GM18873 (cell line): ENCODE measurements around the gene IRAK2.
"Not testable (repeated sequence)": the region's sequence is repeated elsewhere in the genome, so short reads cannot be mapped to it uniquely, and the experiment has no call there.

Experiments used
- ATAC-seq: cut with Tn5 transposase; IDR thresholded peaks from one replicate; pipeline ENCODE4 v1.9.1; 2021; ENCODE audit warnings: mild to moderate bottlenecking, moderate library complexity, moderate number of reproducible peaks; ENCODE audit not compliant: unreplicated experiment, low FRiP score

Gene IRAK2, protein sequence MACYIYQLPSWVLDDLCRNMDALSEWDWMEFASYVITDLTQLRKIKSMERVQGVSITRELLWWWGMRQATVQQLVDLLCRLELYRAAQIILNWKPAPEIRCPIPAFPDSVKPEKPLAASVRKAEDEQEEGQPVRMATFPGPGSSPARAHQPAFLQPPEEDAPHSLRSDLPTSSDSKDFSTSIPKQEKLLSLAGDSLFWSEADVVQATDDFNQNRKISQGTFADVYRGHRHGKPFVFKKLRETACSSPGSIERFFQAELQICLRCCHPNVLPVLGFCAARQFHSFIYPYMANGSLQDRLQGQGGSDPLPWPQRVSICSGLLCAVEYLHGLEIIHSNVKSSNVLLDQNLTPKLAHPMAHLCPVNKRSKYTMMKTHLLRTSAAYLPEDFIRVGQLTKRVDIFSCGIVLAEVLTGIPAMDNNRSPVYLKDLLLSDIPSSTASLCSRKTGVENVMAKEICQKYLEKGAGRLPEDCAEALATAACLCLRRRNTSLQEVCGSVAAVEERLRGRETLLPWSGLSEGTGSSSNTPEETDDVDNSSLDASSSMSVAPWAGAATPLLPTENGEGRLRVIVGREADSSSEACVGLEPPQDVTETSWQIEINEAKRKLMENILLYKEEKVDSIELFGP

DNA sequence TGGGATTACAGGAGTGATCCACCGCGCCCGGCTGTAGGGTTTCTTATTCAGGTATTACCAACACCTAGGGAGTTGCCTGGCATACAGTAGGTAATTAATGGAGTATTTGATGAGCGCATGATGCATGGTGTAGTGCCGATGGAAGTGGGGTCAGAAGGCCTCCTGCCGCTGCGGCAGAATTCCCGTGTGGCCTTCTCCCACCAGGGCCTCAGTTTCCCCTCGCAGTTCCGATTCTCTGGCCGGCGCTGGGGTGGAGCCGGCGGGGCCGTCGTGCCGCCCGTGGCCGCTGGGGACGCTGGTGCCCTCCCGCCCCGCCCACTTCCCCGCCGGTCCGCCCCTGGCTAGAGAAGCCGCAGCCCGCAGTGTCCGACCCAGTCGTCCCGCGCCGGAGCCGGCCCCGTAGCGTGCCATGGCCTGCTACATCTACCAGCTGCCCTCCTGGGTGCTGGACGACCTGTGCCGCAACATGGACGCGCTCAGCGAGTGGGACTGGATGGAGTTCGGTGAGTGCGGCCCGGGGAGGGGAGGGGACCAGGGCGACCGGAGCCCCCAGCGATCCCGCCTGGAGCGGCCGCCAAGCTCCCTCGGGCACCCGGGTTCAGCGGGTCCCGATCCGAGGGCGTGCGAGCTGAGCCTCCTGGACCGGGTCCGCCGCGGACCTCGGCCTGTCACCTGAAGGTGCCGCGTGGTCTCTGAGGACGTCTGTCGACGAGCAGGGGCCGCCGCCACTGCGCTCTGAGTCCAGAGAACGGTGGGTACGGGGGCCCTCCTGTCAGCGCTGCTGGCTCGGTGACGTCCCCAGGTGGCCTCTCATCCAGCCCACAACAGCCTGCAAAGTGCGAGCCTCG lies at the start of gene IRAK2:
TSS of gene IRAK2 (plus strand) at position 374 of the 848 bp plus-strand sequence. CDS start at position 410, 36 bp downstream.
- ATAC-seq: peak; percentile 49

DNA sequence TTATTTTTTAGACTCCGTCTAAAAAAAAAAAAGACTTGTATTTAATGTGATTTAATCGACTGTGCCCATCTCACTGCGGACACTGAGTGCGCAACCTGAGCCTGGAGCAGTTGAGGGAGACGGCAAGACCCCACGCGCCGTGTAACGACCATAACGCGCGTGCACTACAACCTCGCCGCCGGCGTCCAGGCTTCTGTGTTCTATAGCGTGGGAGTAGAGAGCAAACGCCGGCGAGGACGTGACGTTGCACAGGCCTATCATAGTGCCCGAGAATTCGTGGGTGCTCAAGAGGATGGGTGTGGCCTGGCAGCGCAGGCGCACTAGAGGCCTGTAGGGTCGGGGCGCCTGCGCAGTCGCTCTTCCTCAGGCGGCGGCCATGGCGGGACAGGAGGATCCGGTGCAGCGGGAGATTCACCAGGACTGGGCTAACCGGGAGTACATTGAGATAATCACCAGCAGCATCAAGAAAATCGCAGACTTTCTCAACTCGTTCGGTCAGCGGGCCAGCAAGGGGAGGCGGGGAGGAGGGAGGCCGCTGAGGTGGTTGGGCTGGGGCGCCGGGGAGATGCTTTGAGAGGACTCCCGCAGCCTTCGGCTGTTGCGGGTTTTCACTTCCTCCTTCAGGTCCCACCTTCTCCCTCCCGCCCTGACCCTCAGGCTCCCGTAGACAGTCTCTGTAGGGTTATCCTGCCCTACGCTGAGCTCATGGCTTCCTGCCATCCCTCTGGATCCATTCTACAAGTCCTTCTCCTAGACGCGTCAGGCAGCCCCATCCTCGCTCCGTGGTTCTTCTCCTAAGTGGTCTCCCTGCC lies 49.2 kb upstream of the IRAK2 start, which contains the start of gene BRK1:
TSS of gene BRK1 (plus strand) at position 350 of the 812 bp plus-strand sequence. CDS start at position 377, 27 bp downstream.
- peak; percentile 90 for ATAC-seq

DNA sequence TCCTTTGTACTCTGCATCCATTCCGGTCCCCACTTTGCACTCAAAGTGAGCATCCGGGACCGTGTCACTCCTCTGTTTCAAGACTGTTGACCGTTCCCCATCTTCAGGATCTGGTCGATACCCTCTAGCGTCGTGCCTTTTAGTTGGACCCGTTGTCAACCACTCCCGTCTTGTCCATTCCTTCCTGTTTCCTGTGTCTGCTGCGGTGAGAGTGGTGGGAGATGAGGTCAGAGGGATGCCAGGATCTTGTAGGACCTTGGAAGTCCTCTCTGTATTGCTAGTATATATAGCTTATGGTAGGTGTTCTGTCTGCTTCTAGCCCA lies 48.6 kb upstream of the IRAK2 start:
- peak; percentile 13 for ATAC-seq

DNA sequence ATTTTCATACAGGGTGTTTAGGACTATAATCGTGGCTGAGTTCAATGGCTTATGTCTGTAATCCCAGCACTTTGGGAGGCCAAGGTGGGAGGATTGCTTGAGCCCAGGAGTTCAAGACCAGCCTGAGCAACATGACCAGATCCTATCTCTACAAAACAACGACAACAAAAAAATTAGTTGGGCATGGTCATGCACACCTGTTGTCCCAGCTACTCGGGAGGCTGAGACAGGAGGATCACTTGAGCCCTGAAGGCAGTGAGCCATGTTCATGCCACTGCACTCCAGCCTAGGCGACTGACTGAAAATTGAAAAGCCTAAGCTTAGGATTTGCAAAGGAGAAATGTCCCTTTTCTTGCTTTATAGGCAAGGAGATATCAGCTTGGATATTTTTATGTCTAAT lies 47.8 kb upstream of the IRAK2 start:
- no peak for ATAC-seq

DNA sequence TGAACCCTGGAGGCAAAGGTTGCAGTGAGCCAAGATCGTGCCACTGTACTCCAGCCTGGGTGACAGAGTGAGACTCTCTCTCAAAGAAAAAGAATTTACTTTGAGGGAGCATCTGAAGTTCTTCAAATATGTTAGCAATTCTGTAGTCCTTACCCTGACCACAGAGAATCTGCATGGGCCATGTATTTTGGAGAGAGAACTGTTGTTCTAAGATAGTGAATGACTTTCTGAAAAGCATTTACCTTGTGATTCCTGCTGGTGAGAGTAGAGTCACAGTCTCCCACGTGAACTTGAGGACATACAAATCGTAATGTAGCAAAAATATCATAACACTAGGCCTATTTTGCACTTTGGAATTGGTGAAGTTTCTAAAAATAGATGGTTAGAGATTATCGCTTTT lies 45.3 kb upstream of the IRAK2 start:
- no peak for ATAC-seq

DNA sequence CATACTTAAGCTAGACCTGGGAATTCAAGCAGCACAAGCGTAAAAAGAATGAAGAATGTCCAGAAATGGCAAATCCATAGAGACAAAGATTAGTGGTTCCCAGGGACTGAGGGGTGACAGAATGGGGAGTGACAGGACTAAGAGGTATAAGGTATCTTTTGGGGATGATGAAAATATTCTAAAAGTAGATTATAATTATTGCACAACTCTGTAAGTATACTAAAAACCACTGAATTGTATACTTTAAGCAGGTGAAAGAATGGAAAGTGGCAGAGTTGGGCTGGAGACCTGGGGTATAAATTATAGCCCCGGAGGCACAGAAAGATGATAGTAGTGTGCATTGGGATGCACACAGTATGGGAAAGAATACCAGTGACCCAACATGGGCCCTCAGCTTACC lies 43.7 kb upstream of the IRAK2 start:
- no peak for ATAC-seq

DNA sequence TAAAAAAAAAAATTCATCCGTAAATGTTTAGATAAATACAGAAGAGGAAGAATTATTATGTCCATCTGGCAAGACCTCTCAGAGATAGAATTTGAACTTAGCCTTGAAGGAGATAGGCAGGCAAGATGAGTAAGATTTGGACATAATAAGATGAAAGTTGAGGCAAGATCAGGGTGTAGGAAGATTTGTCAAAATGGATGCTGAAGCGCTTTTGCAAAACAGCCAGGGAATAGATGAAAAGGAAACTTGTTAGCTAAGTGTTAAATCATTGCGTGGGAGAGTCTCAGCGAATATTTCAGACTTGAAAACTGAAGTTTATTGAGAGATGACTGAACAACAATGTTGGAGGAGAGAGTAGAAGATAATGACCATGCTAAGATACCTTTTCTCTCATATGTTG lies 42.0 kb upstream of the IRAK2 start:
- no peak for ATAC-seq

DNA sequence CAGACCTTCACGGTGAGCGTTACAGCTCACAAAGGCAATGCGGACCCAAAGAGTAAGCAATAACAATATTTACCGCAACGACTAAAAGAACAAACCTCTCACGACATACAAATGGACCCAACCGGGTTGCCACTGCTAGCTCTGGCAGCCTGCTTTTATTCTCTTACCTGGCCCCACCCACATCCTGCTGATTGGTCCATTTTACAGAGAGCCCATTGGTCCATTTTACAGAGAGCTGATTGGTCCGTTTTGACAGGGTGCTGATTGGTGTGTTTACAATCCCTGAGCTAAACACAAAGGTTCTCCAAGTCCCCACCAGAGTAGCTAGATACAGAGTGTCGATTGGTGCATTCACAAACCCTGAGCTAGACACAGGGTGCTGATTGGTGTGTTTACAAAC lies 28.8 kb upstream of the IRAK2 start:
- ATAC-seq: not testable (repeated sequence)

DNA sequence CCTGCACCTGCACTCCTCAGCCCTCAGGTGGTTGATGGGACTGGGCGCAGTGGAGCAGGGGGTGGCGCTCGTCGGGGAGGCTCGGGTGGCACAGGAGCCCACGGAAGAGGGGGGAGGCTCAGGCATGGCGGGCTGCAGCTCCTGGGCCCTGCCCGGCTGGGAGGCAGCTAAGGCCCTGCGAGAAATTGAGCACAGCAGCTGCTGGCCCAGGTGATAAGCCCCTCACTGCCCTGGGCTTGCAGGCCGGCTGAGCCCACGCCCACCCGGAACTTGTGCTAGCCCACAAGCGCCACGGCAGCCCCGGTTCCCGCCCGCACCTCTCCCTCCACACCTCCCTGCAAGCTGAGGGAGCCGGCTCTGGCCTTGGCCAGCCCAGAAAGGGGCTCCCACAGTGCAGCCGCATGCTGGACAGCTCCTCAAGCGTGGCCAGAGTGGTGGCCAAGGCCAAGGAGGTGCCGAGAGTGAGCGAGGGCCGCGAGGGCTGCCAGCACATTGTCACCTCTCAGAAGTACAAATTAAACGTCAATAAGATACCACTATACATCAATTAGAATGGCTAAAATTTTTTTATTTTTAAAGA lies 28.2 kb upstream of the IRAK2 start:
- no peak for ATAC-seq

DNA sequence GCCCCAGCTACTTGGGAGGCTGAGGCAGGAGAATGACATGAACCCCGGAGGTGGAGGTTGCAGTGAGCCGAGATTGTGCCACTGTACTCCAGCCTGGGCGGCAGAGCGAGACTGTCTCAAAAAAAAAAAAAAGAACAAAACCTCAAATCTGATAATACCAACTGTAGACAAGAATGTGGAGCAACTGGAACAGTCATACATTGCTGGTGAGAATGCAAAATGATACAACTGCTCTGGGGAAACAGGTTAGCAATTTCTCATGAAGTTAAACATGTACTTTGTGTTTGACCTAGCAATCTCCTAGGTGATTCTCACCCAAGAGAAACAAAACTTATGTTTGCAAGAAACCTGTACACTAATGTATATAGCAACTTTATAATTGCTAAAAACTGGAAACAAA lies 27.5 kb upstream of the IRAK2 start:
- ATAC-seq: no peak

DNA sequence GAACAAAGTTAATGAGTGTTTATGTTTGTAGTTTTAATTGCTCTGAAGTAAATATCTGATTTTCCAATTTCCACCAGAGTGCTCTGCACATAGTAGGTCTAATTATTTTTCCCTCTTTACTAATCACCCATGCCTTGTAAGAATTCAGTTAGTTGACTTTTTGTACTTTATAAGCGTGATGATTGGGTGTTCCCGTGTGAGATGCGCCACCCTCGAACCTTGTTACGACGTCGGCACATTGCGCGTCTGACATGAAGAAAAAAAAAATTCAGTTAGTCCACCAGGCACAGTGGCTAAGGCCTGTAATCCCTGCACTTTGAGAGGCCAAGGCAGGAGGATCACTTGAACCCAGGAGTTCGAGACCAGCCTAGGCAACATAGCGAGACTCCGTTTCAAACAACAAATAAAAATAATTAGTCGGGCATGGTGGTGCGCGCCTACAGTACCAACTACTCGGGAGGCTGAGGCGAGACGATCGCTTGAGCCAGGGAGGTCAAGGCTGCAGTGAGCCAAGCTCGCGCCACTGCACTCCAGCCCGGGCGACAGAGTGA lies 23.6 kb upstream of the IRAK2 start:
- no peak for ATAC-seq

DNA sequence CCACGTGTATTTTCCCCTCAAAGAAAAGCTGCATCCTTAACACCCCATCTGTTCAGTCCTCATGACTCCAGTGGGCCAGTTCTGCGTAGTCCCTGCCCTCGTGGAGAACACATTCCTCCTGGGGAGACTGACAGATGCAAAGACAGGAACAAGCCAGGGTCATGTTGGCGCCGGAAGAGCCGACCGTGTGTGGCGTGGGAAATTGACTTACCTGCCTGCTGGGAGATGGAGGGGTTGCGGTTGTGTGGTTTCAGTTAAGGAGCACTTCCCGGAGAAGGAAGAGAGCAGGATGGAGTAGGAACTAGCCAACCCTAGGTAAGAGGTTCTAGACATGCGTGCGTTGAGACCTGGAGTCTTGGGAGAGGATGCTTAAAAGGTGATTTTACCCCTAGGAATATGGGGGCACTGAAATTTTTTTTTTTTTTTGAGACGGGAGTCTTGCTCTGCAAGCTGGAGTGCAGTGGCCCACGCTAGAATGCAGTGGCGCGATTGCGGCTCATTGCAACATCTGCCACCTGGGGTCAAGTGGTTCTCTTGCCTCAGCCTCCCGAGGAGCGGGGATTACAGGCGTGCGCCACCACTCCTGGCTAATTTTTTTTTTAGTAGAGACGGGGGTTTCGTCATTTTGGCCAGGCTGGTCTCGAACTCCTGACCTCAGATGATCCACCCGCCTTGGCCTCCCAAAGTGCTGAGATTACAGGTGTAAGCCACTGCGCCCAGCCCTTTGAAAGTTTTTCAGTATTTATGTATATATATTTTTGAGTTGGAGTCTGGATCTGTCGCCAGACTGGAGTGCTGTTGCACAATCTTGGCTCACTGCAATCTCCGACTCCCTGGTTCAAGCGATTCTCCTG lies 21.8 kb upstream of the IRAK2 start:
- ATAC-seq: no peak

DNA sequence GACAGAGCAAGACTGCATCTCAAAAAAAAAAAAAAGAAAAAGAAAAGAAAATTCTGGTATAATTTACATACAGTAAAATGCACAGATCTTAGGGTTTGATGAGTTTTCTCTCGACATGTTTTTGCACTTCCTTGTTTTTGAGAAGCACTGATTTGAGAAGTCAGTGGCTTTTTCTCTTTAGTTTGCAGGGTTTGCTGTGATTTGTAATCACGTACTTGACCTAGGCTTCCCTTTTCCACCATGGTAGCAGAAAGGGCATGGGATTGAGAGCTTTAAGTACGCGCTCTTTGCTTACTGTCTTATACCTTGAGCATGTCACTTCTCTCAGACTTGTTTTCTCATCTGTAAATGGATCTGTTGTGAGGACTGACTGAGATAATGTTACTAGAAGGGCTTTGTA lies 19.0 kb upstream of the IRAK2 start:
- ATAC-seq: no peak

DNA sequence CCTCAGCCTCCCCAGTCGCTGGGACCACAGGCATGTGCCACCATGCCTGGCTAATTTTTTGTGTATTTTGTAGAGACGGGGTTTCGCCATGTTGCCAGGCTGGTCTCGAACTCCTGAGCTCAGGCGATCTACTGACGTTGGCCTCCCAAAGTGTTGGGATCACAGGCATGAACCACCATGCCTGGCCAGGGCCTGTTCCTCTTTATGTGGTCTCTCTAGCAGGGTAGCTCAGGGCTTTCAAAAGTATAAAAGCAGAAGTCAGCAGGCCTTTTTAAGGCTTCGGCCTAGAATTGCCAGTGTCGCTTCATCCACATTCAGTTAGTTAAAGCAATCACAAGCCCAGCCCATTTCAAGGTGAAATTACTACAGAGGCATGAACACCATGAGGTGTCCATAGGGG lies 15.5 kb upstream of the IRAK2 start:
- no peak for ATAC-seq

DNA sequence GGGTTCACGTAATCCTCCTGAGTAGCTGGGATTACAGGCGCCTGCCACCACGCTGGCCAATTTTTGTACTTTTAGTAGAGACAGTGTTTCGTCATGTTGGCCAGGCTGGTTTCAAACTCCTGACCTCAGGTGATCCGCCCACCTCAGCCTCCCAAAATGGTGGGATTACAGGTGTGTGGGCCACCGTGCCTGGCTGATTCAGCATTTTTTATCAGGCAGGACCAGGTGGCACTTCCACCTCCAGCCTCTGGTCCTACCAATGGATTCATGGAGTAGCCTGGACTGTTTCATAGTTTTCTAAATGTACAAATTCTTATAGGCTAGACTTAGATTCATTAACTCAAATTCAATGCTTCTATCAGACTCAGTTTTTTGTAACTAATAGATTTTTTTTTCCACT lies 13.7 kb upstream of the IRAK2 start:
- no peak for ATAC-seq

DNA sequence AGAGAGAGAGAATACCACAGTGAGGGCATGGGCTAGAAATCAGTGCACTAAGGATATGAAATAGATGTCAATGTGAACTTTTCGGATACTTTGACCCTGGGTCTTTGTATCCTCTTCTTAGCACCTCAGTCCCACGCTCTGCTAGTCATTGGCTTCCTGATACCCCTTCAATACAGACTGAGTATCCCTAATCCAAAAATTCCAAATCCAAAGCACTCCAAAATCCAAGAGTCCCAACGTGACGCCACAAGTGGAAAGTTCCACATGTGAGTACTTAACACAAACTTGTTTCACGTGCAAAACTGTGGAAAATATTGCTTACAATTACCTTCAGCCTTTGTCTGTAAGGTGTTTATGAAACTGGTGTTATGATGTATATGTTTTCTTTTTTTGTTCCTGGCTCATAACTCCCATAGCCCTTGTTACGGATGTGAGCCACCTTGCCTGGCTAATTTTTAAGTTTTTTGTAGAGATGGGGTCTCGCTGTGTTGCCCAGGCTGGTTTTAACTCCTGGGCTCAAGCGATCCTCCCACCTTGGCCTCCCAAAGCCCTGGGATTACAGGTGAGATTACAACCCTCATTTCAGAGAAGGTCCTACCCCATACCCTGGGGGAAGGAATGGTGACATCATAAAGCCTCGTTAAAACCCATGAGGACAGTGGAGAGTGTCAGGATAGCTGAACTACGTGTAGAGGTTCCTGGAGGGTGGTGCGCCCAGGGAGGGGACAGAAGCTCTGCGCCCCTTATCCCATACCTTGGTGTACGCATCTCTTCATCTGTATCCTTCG lies 10.2 kb upstream of the IRAK2 start:
- no peak for ATAC-seq

DNA sequence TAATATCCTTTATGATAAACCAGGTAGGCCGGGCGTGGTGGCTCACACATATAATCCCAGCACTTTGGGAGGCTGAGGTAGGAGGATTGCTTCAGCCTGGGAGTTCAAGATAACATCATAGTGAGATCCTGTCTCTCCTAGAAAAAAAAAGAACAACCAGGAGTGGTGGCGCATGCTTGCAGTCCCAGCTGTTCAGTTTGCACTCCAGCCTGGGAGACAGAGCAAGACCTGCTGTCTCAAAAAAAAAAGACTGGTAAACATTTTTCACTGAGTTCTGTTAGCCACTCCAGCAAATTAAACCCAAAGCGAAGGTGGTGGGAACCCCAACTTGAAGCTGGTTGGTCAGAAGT lies 9.6 kb upstream of the IRAK2 start:
- ATAC-seq: no peak

DNA sequence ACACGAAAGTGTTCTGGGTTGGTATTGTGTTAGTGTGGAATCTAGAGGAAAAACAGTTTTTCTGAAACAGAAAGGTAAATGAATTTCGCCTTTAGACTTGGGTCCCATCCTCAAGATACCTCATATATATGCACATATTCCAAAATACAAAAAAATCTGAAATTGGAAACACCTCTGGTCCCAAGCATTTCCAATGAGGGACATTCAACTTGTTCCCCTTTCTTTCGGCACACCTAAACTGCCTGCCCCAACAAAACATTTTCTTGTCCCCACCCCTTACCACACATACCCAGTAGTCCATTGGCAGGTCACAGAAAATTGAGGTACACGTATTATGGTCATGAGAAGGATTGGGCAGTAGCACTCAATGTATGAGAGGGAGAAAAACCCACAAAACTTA lies 9.1 kb upstream of the IRAK2 start:
- no peak for ATAC-seq
